Thyroid gland (tissue), 4 donors: ENCODE results near the gene DENND1A. TPM values are rescaled to one million over a fixed set of nuclear protein-coding genes. Genes with fewer than 3 reads are reported as not detected.

Experiments
- DNase-seq, 2 donors: peaks; one replicate each; pipeline ENCODE4 v3.0.0-alpha.2; 2019
- H3K27ac ChIP-seq, 3 donors: fragments of 200-600 bp; sonication (generic); 1 replicate in 2 of 3; 2 replicates in 1 of 3; pipeline ENCODE4 v1.5.1; 2016 to 2019; ENCODE audit warnings: mild to moderate bottlenecking in 1 of 3, moderate library complexity in 1 of 3
- H3K27me3 ChIP-seq: fragments of 200-600 bp; sonication (generic); one replicate; pipeline ENCODE4 v1.5.1; 2019
- H3K36me3 ChIP-seq, 2 donors: fragments of 200-600 bp; sonication (generic); one replicate each; pipeline ENCODE4 v1.5.1; 2016 to 2019
- H3K4me1 ChIP-seq, 2 donors: fragments of 200-600 bp; sonication (generic); one replicate each; pipeline ENCODE4 v1.5.1; 2017 to 2019
- H3K4me3 ChIP-seq, 3 donors: fragments of 200-600 bp; sonication (generic); replicated peaks in 1 of 3; 1 replicate in 2 of 3; 2 replicates in 1 of 3; pipeline ENCODE4 v1.5.1; 2016; ENCODE audit warnings: mild to moderate bottlenecking in 1 of 3
- H3K9me3 ChIP-seq: fragments of 200-600 bp; sonication (generic); one replicate; pipeline ENCODE4 v1.5.1; 2017
- CTCF ChIP-seq, 6 experiments: fragments of 200-600 bp in 3 of 6; fragments of 450-650 bp in 3 of 6; sonication (generic) in 3 of 6; IDR thresholded peaks; one replicate each; pipeline ENCODE4 v1.5.1; 2016 to 2019; ENCODE audit warnings: antibody characterized with exemption in 6 of 6, mild to moderate bottlenecking in 2 of 6, inconsistent platforms in 1 of 6, moderate library complexity in 1 of 6
- POLR2A ChIP-seq, 2 donors: fragments of 450-650 bp; IDR thresholded peaks; one replicate each; pipeline ENCODE4 v1.6.1; 2017; ENCODE audit warnings: antibody characterized with exemption in 2 of 2, mild to moderate bottlenecking in 2 of 2, moderate library complexity in 1 of 2
- WGBS, 2 donors: methylation state at CpG; one replicate each; pipeline ENCODE4 v1.1.5; 2017; 5-methylcytosine and 5-hydroxymethylcytosine counted together
- intact Hi-C: fragments of 100-400 bp; cut with DNase I; formaldehyde crosslinking; loops from one replicate; pipeline ENCODE4 v1.15.1; 2023
- total RNA-seq, 4 donors: library from RNA; depleted of rRNA; stranded (reverse); fragments of >200 nt; gene quantifications; one replicate each; pipeline ENCODE4 v1.2.3, GENCODE V29; 2016

The DENND1A gene
- total RNA-seq, 4 donors from 2014 or later, result 18.8 to 34.4 (median 28.2) TPM

GRCh38 chr9:123796618-123797484 is 133.1 kb downstream of the DENND1A start:
- no peak for DNase-seq
- WGBS, 2 donors, result 87% methylated on average over 7 of the region's 7 CpGs
- Histone ChIP-seq H3K27me3 (no peaks in the 10 kb centered on the region), H3K36me3 (no peaks in the 10 kb centered on the region), H3K4me3 (no peak overlapping the region), H3K9me3 (no peaks in the 10 kb centered on the region), H3K4me1 (peaks cover 0 to 4% of the 10 kb centered on the region in 2 donors), H3K27ac (no peak overlapping the region)
- intact Hi-C loops, result no loop called here
- TF ChIP-seq POLR2A (IDR thresholded peaks at IDR 0.05), result no peak
- TF ChIP-seq CTCF (IDR thresholded peaks at IDR 0.05), result no peak

- intact Hi-C loops, result no loop called here
- H3K4me1 ChIP-seq, result peaks cover 0 to 4% of the 10 kb centered on the region in 2 donors
- H3K36me3 ChIP-seq, result no peaks in the 10 kb centered on the region
- no peak for TF ChIP-seq CTCF (IDR thresholded peaks at IDR 0.05)
- TF ChIP-seq POLR2A (IDR thresholded peaks at IDR 0.05), result no peak
- no peak for DNase-seq
- no peak overlapping the region for H3K4me3 ChIP-seq
- WGBS, 2 donors, result 96 to 100% methylated on average over 2 of the region's 2 CpGs
- no peaks in the 10 kb centered on the region for H3K27me3 ChIP-seq
- H3K9me3 ChIP-seq, result no peaks in the 10 kb centered on the region
- no peak overlapping the region for H3K27ac ChIP-seq
These were observed 133.8 kb downstream of the DENND1A start for GRCh38 chr9:123796094-123796493.

DNA sequence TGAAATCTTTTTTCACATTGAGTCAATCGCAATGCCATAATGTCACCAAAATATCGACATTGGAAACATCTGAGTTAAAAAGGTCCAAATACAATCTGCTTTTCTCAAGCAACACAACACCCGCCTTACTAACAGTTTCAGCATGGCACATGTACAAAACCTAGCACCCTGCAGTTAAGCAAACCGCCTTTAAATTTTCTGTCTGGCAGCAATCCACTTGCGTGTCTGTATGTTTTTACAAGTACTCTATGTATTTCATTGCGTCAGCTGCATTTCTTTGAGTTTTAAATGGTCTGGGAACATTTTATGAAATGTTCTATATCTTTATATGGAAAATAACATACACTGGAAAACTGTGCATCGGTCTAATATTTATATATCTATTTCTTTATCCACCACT is 134.6 kb downstream of the DENND1A start:
- DNase-seq, result no peak
- no peaks in the 10 kb centered on the region for H3K9me3 ChIP-seq
- no peaks in the 10 kb centered on the region for H3K36me3 ChIP-seq
- no peak for TF ChIP-seq CTCF (IDR thresholded peaks at IDR 0.05)
- no peak for TF ChIP-seq POLR2A (IDR thresholded peaks at IDR 0.05)
- peaks cover 0 to 4% of the 10 kb centered on the region in 2 donors for H3K4me1 ChIP-seq
- no peak overlapping the region for H3K4me3 ChIP-seq
- no peak overlapping the region for H3K27ac ChIP-seq
- 95 to 97% methylated on average over 7 of the region's 7 CpGs for WGBS, 2 donors
- intact Hi-C loops, result no loop called here
- no peaks in the 10 kb centered on the region for H3K27me3 ChIP-seq

GRCh38 chr9:123792501-123792900 is 137.4 kb downstream of the DENND1A start:
- no peak for DNase-seq
- Histone ChIP-seq H3K4me1 (peaks cover 0 to 4% of the 10 kb centered on the region in 2 donors), H3K9me3 (no peaks in the 10 kb centered on the region), H3K36me3 (no peaks in the 10 kb centered on the region), H3K4me3 (no peak overlapping the region), H3K27ac (no peak overlapping the region), H3K27me3 (no peaks in the 10 kb centered on the region)
- 97 to 99% methylated on average over 4 of the region's 4 CpGs for WGBS, 2 donors
- intact Hi-C loops, result no loop called here
- no peak for TF ChIP-seq POLR2A (IDR thresholded peaks at IDR 0.05)
- no peak for TF ChIP-seq CTCF (IDR thresholded peaks at IDR 0.05)

DNA sequence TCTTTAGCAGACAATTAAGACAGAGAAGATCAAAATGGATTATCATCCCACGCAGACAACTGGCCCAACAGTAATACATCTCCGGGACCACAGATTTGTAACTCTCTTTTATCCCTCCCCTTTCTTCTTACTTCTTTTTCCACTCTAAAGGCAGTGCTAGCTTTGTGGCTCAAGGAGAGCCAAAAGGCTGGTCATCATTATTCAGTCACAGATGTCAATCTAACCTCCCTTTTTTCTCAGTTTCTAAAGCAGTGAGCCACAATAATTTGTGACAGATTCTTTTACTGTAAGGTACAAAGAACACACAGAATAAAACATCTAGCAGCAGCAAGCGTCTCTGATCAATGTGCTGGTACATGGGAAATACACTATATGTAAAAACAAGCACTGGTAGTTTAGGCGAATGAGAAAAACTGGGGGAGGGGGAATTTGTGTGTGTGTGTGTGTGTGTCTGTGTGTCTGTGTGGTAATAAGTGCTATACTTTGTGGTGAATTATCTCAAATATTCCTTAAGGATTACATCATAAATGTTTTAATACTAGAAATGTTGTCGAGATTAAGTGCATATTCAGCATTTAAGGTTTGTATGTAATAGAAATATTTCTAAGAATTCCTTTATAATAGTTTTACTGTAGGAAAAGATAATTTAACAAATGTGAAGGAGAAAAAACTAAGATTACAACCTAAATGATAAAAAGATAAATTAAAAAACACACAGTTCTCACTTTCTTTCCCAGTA is 140.2 kb downstream of the DENND1A start:
- H3K27me3 ChIP-seq, result no peaks in the 10 kb centered on the region
- H3K4me3 ChIP-seq, result no peak overlapping the region
- H3K36me3 ChIP-seq, result no peaks in the 10 kb centered on the region
- TF ChIP-seq POLR2A (IDR thresholded peaks at IDR 0.05), result no peak
- no peak for TF ChIP-seq CTCF (IDR thresholded peaks at IDR 0.05)
- H3K4me1 ChIP-seq, result peaks cover 0 to 7% of the 10 kb centered on the region in 2 donors
- intact Hi-C loops, result no loop called here
- 93% methylated on average over 5 of the region's 5 CpGs for WGBS, 2 donors
- no peak for DNase-seq
- no peak overlapping the region for H3K27ac ChIP-seq
- H3K9me3 ChIP-seq, result no peaks in the 10 kb centered on the region
